ENCODE measurements around the gene MSRB1.

MSRB1 gene

DNA sequence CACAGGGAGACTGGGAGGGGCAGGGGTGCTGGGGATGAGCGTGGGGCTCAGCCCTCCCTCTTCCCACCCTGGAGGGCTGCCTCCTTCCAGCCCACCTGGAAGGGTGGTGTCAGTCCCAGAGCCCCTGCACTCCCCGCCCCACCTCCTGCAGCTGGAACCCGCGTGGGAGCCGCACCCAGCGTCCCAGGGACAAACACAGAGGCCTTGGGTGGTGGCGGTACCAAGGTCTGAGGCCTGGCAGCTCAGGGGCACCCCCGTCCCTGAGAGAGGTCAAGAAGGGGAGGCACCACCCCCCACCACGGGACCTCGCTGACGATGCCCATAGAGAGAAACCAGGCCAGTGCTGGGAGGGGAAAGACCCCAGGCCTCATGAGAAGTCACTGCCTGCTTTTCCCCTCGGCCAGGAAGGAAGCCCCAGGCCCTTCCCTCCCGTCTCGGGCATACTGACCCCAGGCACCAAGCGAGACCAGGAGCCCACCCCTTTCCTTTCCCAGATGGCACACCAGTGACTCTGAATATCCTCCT lies 28.9 kb downstream of the MSRB1 start:
- no peak overlapping the region for H3K9ac ChIP-seq (ENCODE audit: low read length)

GRCh38 chr16:1913327-1914083 lies 29.5 kb downstream of the MSRB1 start:
- Histone ChIP-seq H3K4me3 (ENCODE audit: low read depth, low read length, poor library complexity, severe bottlenecking) (no peak overlapping the region), H3K36me3 (ENCODE audit: insufficient read depth, low read length) (no peaks in the 10 kb centered on the region), H3K79me2 (ENCODE audit: insufficient read depth, low read length) (no peaks in the 10 kb centered on the region), H3K4me2 (ENCODE audit: low read length) (no peak overlapping the region), H4K20me1 (ENCODE audit: insufficient read depth, low read length) (no peaks in the 10 kb centered on the region), H3K4me1 (ENCODE audit: insufficient read depth, low read length, severe bottlenecking) (no peaks in the 10 kb centered on the region), H3K27me3 (ENCODE audit: insufficient read depth, low read length) (peaks cover 3% of the 10 kb centered on the region; the same call in 1 of the 2 replicates), H3F3A (ENCODE audit: insufficient read depth, low read length) (no peaks in the 10 kb centered on the region), H3K9me3 (ENCODE audit: low read length) (no peaks in the 10 kb centered on the region), H2AFZ (ENCODE audit: low read length) (no peak overlapping the region), H3K27ac (ENCODE audit: low read depth, low read length, poor library complexity, severe bottlenecking) (no peak overlapping the region), H3K9me2 (ENCODE audit: low read depth, low read length) (no peaks in the 10 kb centered on the region), H3K9ac (ENCODE audit: low read length) (no peak overlapping the region)
- TF ChIP-seq CTCF (IDR thresholded peaks at IDR 0.05; ENCODE audit: low read length): no peak
- no peak for TF ChIP-seq EZH2 (IDR thresholded peaks at IDR 0.05; ENCODE audit: borderline replicate concordance, low read length)

More for the DNA sequence above, 28.9 kb downstream of the MSRB1 start:
- no peaks in the 10 kb centered on the region for H3K79me2 ChIP-seq (ENCODE audit: insufficient read depth, low read length)
- H3K36me3 ChIP-seq (ENCODE audit: insufficient read depth, low read length): no peaks in the 10 kb centered on the region
- H3K27me3 ChIP-seq (ENCODE audit: insufficient read depth, low read length): peaks cover 3% of the 10 kb centered on the region; the same call in 1 of the 2 replicates
- H3K9me3 ChIP-seq (ENCODE audit: low read length): no peaks in the 10 kb centered on the region
- no peaks in the 10 kb centered on the region for H4K20me1 ChIP-seq (ENCODE audit: insufficient read depth, low read length)
- no peaks in the 10 kb centered on the region for H3F3A ChIP-seq (ENCODE audit: insufficient read depth, low read length)
- no peak overlapping the region for H2AFZ ChIP-seq (ENCODE audit: low read length)
- no peak overlapping the region for H3K27ac ChIP-seq (ENCODE audit: low read depth, low read length, poor library complexity, severe bottlenecking)
- H3K9me2 ChIP-seq (ENCODE audit: low read depth, low read length): no peaks in the 10 kb centered on the region
- H3K4me3 ChIP-seq (ENCODE audit: low read depth, low read length, poor library complexity, severe bottlenecking): no peak overlapping the region
- H3K4me1 ChIP-seq (ENCODE audit: insufficient read depth, low read length, severe bottlenecking): no peaks in the 10 kb centered on the region
- no peak overlapping the region for H3K4me2 ChIP-seq (ENCODE audit: low read length)
- TF ChIP-seq CTCF (IDR thresholded peaks at IDR 0.05; ENCODE audit: low read length): no peak

DNA sequence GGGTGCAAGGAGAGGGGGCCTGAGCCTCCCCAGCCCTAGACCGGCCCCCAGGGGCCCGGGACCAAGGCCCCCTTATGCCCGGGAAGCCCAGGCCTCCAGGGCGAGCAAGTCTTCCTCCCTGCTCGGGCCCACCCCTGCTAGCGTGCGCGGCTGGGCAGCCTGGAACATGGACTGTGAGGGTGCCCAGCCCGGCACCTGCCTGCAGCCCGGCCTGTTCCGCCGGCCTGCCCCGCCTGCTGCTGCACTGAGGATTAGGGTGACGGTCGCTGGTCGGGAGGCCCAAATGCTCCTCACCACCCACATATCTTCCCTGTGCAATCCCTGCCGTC lies 30.8 kb downstream of the MSRB1 start:
- no peaks in the 10 kb centered on the region for H3K4me1 ChIP-seq (ENCODE audit: insufficient read depth, low read length, severe bottlenecking)
- H3F3A ChIP-seq (ENCODE audit: insufficient read depth, low read length): no peaks in the 10 kb centered on the region
- H3K79me2 ChIP-seq (ENCODE audit: insufficient read depth, low read length): no peaks in the 10 kb centered on the region
- no peak overlapping the region for H3K27ac ChIP-seq (ENCODE audit: low read depth, low read length, poor library complexity, severe bottlenecking)
- no peak overlapping the region for H2AFZ ChIP-seq (ENCODE audit: low read length)
- TF ChIP-seq CTCF (IDR thresholded peaks at IDR 0.05; ENCODE audit: low read length) (no peak), EZH2 (IDR thresholded peaks at IDR 0.05; ENCODE audit: borderline replicate concordance, low read length) (no peak)
- H4K20me1 ChIP-seq (ENCODE audit: insufficient read depth, low read length): no peaks in the 10 kb centered on the region
- no peaks in the 10 kb centered on the region for H3K9me3 ChIP-seq (ENCODE audit: low read length)
- H3K9ac ChIP-seq (ENCODE audit: low read length): no peak overlapping the region
- no peak overlapping the region for H3K4me3 ChIP-seq (ENCODE audit: low read depth, low read length, poor library complexity, severe bottlenecking)
- no peak overlapping the region for H3K4me2 ChIP-seq (ENCODE audit: low read length)
- peaks cover 3% of the 10 kb centered on the region; the same call in 1 of the 2 replicates for H3K27me3 ChIP-seq (ENCODE audit: insufficient read depth, low read length)
- no peaks in the 10 kb centered on the region for H3K36me3 ChIP-seq (ENCODE audit: insufficient read depth, low read length)
- H3K9me2 ChIP-seq (ENCODE audit: low read depth, low read length): no peaks in the 10 kb centered on the region

Measured in OCI-LY1 (cell line).